PFSK-1 (cell line): ENCODE results near the gene ATP5MK.

Source experiments
- FOXP2 ChIP-seq: optimal IDR thresholded peaks from 2 replicates; pipeline ENCODE3; 2011; ENCODE audit warnings: borderline replicate concordance, control low read depth, inconsistent platforms; ENCODE audit not compliant: insufficient read depth; ENCODE audit errors: extremely low read length, extremely low read depth
- POLR2AphosphoS5 ChIP-seq: IDR thresholded peaks from 2 replicates; pipeline ENCODE4 v1.6.1; 2012; ENCODE audit warnings: low read depth, mild to moderate bottlenecking, control low read depth, low read length, moderate library complexity
- SIN3A ChIP-seq: IDR thresholded peaks from 2 replicates; pipeline ENCODE4 v1.6.1; 2012; ENCODE audit warnings: mild to moderate bottlenecking, low read length, moderate library complexity, borderline replicate concordance; ENCODE audit not compliant: insufficient read depth
- TAF1 ChIP-seq: IDR thresholded peaks from 2 replicates; pipeline ENCODE4 v1.6.1; 2012; ENCODE audit warnings: low read length, control low read depth, borderline replicate concordance; ENCODE audit not compliant: insufficient read depth
- TF ChIP-seq, protein P1 (sequence below), 2 experiments: IDR thresholded peaks; 2 replicates each; pipeline versions ENCODE4 v1.6.1 to v1.8.0; 2011 to 2012; ENCODE audit warnings: low read depth in 2 of 2, low read length in 2 of 2, control low read depth in 1 of 2, inconsistent platforms in 1 of 2, mild to moderate bottlenecking in 1 of 2, moderate library complexity in 1 of 2; ENCODE audit not compliant: insufficient read depth in 1 of 2

The ATP5MK gene

DNA sequence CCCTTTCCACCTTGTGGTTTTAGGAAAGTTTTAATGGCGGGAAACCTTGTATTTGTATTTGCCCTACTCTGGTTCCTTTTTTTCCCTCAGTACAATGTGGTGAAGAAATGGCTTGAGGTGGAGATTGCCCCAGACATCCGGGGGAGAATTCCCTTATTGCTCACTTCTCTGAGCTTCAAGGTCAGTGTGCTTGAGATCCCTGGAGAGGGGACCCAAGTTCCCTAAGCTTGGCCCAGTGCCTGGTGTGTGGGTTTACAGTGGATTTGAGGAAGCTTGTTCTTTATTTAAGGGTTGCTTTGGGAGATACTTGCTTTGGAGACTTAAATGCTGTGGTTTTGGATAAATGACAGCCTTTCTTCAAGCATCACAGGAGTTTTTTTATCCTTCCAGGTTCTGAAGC is 37.6 kb upstream of the ATP5MK start:
- no peak for TF ChIP-seq SIN3A
- no peak for TF ChIP-seq TAF1
- no peak for TF ChIP-seq POLR2AphosphoS5
- TF ChIP-seq, protein P1, sequence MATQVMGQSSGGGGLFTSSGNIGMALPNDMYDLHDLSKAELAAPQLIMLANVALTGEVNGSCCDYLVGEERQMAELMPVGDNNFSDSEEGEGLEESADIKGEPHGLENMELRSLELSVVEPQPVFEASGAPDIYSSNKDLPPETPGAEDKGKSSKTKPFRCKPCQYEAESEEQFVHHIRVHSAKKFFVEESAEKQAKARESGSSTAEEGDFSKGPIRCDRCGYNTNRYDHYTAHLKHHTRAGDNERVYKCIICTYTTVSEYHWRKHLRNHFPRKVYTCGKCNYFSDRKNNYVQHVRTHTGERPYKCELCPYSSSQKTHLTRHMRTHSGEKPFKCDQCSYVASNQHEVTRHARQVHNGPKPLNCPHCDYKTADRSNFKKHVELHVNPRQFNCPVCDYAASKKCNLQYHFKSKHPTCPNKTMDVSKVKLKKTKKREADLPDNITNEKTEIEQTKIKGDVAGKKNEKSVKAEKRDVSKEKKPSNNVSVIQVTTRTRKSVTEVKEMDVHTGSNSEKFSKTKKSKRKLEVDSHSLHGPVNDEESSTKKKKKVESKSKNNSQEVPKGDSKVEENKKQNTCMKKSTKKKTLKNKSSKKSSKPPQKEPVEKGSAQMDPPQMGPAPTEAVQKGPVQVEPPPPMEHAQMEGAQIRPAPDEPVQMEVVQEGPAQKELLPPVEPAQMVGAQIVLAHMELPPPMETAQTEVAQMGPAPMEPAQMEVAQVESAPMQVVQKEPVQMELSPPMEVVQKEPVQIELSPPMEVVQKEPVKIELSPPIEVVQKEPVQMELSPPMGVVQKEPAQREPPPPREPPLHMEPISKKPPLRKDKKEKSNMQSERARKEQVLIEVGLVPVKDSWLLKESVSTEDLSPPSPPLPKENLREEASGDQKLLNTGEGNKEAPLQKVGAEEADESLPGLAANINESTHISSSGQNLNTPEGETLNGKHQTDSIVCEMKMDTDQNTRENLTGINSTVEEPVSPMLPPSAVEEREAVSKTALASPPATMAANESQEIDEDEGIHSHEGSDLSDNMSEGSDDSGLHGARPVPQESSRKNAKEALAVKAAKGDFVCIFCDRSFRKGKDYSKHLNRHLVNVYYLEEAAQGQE (IDR thresholded peaks at IDR 0.05; ENCODE audit: insufficient read depth in 1 of 2, low read depth in 2 of 2, low read length in 2 of 2), result no peak
- TF ChIP-seq FOXP2, result no peak

DNA sequence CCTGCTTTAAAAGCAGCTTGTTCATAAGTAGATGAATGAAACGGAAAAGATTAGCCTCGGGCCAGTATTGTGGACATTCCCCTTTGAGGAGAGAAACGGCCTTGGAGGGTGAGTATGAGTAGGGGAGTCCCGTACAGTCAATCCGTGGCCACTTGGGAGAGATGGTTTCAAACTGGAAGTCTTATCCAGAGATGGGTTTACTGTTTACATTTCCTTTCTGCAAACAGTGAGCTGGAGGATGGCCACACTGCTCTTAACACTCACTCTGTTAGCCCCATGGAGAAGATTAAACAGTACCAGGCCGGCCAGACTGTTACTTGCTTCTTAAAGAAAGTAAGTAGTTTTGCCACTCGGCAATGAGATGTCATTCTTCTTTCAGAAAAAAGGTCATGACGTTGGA is 35.6 kb upstream of the ATP5MK start:
- TF ChIP-seq FOXP2 (no peak), TAF1 (no peak), POLR2AphosphoS5 (no peak), SIN3A (no peak)
- TF ChIP-seq, protein P1 (IDR thresholded peaks at IDR 0.05; ENCODE audit: insufficient read depth in 1 of 2, low read depth in 2 of 2, low read length in 2 of 2), result no peak

DNA sequence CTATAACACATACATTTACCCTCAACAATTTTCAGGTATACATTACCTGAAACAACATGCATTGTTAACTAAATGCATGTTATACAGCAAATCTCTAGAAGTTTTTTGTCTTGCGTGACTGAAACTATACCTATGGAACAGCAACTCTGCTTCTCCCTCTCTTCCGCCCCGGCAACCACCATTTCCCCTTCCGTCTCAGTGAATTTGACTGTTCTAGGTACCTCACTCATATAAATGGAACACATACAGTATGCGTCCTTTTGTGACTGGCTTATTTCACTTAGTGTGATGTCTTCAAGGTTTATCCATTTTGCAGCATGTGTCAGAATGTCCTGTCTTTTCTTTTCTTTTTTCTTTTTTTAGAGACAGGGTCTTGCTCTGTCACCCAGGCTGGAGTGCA is 33.4 kb upstream of the ATP5MK start:
- TF ChIP-seq TAF1 (no peak), POLR2AphosphoS5 (no peak), FOXP2 (no peak), SIN3A (no peak)
- TF ChIP-seq, protein P1 (IDR thresholded peaks at IDR 0.05; ENCODE audit: insufficient read depth in 1 of 2, low read depth in 2 of 2, low read length in 2 of 2), result no peak

GRCh38 chr10:103428989-103429643 is 32.8 kb upstream of the ATP5MK start:
- TF ChIP-seq SIN3A (no peak), FOXP2 (no peak), POLR2AphosphoS5 (no peak), TAF1 (no peak)
- TF ChIP-seq, protein P1 (IDR thresholded peaks at IDR 0.05; ENCODE audit: insufficient read depth in 1 of 2, low read depth in 2 of 2, low read length in 2 of 2), result no peak

DNA sequence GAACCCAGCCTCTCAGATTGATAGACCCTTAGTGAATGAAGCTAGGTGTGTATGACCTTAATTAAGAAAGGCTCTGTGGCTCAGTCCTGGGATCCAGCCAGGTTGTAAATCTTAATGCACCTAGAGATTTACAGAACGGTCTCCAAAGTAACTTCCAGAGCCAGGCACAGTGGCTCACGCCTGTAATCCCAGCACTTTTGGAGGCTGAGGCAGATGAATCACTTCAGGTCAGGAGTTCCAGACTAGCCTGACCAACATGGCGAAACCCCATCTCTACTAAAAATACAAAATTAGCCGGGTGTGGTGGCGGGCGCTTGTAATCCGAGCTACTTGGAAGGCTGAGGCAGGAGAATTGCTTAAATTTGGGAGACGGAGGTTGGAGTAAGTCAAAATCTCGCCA is 31.6 kb upstream of the ATP5MK start:
- TF ChIP-seq, protein P1 (IDR thresholded peaks at IDR 0.05; ENCODE audit: insufficient read depth in 1 of 2, low read depth in 2 of 2, low read length in 2 of 2), result no peak
- TF ChIP-seq SIN3A (no peak), TAF1 (no peak), FOXP2 (no peak), POLR2AphosphoS5 (no peak)
